GM19240 (cell line): Measurements from ENCODE around the gene AUTS2.
"Not testable (repeated sequence)": the region's sequence is repeated elsewhere in the genome, so short reads cannot be mapped to it uniquely, and the experiment has no call there.

Source experiments
- DNase-seq: peaks from one replicate; pipeline ENCODE4 v3.0.0; 2011; ENCODE audit warnings: low spot score; ENCODE audit not compliant: insufficient read length

Gene AUTS2

GRCh38 chr7:70587739-70588138 lies 989.5 kb downstream of the AUTS2 start:
- DNase-seq: no peak

GRCh38 chr7:70588191-70588921 lies 990.1 kb downstream of the AUTS2 start:
- no peak for DNase-seq

- DNase-seq: no peak
Observed at GRCh38 chr7:70589010-70589409, 990.7 kb downstream of the AUTS2 start.

- DNase-seq: no peak
Observed at GRCh38 chr7:70589590-70589989, 991.3 kb downstream of the AUTS2 start.

GRCh38 chr7:70590126-70590854 lies 992.0 kb downstream of the AUTS2 start:
- DNase-seq: no peak

GRCh38 chr7:70591643-70592042 lies 993.4 kb downstream of the AUTS2 start:
- DNase-seq: no peak

- DNase-seq: no peak
Observed at GRCh38 chr7:70592171-70592570, 993.9 kb downstream of the AUTS2 start.

- no peak for DNase-seq
Observed at GRCh38 chr7:70594170-70594569, 995.9 kb downstream of the AUTS2 start.

- DNase-seq: not testable (repeated sequence)
Observed at GRCh38 chr7:70594885-70595284, 996.6 kb downstream of the AUTS2 start.

GRCh38 chr7:70595370-70595754 lies 997.1 kb downstream of the AUTS2 start:
- DNase-seq: no peak

GRCh38 chr7:70595755-70596597 lies 997.7 kb downstream of the AUTS2 start:
- DNase-seq: no peak

GRCh38 chr7:70596598-70596913 lies 998.3 kb downstream of the AUTS2 start:
- no peak for DNase-seq

- DNase-seq: no peak
Observed at GRCh38 chr7:70597066-70597465, 998.8 kb downstream of the AUTS2 start.

- DNase-seq: no peak
Observed at GRCh38 chr7:70598976-70599375, 1000.7 kb downstream of the AUTS2 start.

GRCh38 chr7:70599446-70600190 lies 1001.3 kb downstream of the AUTS2 start:
- DNase-seq: no peak

GRCh38 chr7:70600993-70601392 lies 1002.7 kb downstream of the AUTS2 start:
- DNase-seq: no peak

- no peak for DNase-seq
Observed at GRCh38 chr7:70602117-70602516, 1003.8 kb downstream of the AUTS2 start.

GRCh38 chr7:70607281-70607680 lies 1009.0 kb downstream of the AUTS2 start:
- DNase-seq: no peak

- no peak for DNase-seq
Observed at GRCh38 chr7:70607759-70608158, 1009.5 kb downstream of the AUTS2 start.

- DNase-seq: no peak
Observed at GRCh38 chr7:70608229-70608628, 1010.0 kb downstream of the AUTS2 start.

GRCh38 chr7:70612811-70613210 lies 1014.5 kb downstream of the AUTS2 start:
- DNase-seq: no peak
